ENCODE measurements around the gene PRPF6. TPM values are rescaled to one million over a fixed set of nuclear protein-coding genes. Genes with fewer than 3 reads are reported as not detected.

The PRPF6 gene
- total and polyA plus RNA-seq, 2 of the 13 experiments (the other 11 are each of a cell fraction or from before 2014, with no cell fraction given) = 63.7 to 101 TPM

DNA sequence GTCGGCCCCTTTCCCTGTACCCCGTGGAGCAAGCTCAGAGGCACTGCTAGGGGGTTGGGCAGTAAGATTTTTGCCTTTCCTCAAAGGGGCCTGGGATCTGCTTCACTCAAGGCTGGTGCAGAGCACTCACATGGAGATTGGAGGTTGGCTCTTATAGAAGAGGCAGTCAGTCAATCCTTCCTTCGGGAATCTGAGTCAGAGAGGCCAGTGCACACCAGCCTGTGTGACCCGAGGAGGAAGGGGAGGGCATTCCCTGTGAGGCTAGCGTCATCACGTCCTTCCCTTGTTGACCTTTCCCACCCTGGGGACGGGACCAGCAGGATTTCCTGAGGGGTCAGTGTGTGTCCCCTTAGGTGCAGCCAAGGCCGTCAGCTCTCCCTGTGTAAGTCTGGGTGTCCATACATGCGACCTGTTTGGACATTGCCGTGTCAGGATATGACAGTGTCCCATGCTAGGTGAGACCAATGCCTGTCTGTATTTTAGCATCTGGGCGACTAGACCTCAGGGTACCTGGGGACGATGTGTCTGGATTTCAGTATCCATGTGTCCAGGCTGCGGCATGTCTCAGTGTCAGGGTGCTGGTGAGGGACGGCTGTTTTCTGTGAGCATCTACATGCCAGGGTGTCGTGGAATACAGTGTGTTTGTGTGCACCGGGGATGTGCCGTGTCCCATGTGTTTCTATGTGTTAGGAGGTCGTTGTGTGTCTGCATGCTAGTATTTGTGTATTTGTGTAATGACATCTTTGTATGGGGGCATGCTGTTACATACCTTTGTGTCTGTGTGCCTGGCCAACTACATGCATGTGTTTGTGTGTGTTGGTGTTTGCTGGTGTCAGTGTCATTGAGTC is 8.4 kb upstream of the PRPF6 start (continued):
- TF ChIP-seq, protein P1, sequence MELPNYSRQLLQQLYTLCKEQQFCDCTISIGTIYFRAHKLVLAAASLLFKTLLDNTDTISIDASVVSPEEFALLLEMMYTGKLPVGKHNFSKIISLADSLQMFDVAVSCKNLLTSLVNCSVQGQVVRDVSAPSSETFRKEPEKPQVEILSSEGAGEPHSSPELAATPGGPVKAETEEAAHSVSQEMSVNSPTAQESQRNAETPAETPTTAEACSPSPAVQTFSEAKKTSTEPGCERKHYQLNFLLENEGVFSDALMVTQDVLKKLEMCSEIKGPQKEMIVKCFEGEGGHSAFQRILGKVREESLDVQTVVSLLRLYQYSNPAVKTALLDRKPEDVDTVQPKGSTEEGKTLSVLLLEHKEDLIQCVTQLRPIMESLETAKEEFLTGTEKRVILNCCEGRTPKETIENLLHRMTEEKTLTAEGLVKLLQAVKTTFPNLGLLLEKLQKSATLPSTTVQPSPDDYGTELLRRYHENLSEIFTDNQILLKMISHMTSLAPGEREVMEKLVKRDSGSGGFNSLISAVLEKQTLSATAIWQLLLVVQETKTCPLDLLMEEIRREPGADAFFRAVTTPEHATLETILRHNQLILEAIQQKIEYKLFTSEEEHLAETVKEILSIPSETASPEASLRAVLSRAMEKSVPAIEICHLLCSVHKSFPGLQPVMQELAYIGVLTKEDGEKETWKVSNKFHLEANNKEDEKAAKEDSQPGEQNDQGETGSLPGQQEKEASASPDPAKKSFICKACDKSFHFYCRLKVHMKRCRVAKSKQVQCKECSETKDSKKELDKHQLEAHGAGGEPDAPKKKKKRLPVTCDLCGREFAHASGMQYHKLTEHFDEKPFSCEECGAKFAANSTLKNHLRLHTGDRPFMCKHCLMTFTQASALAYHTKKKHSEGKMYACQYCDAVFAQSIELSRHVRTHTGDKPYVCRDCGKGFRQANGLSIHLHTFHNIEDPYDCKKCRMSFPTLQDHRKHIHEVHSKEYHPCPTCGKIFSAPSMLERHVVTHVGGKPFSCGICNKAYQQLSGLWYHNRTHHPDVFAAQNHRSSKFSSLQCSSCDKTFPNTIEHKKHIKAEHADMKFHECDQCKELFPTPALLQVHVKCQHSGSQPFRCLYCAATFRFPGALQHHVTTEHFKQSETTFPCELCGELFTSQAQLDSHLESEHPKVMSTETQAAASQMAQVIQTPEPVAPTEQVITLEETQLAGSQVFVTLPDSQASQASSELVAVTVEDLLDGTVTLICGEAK (IDR thresholded peaks at IDR 0.05) = no peak
- TF ChIP-seq, protein P1 (CRISPR knock-in tag; IDR thresholded peaks at IDR 0.05) = no peak
- TF ChIP-seq MBNL3 (CRISPR knock-in tag; conservative IDR thresholded peaks at IDR 0.05) = no peak
- no peak for TF ChIP-seq RFX3 (CRISPR knock-in tag; IDR thresholded peaks at IDR 0.05)
- 0 out of 2 replicates have a peak, but pooled peaks have one; percentile 64 for TF ChIP-seq ZNF552 (CRISPR knock-in tag; IDR thresholded peaks at IDR 0.05; ENCODE audit: borderline replicate concordance)
- TF ChIP-seq, protein P2, sequence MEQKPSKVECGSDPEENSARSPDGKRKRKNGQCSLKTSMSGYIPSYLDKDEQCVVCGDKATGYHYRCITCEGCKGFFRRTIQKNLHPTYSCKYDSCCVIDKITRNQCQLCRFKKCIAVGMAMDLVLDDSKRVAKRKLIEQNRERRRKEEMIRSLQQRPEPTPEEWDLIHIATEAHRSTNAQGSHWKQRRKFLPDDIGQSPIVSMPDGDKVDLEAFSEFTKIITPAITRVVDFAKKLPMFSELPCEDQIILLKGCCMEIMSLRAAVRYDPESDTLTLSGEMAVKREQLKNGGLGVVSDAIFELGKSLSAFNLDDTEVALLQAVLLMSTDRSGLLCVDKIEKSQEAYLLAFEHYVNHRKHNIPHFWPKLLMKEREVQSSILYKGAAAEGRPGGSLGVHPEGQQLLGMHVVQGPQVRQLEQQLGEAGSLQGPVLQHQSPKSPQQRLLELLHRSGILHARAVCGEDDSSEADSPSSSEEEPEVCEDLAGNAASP (CRISPR knock-in tag; IDR thresholded peaks at IDR 0.05; ENCODE audit: borderline replicate concordance) = no peak
- peak; percentile 38 for TF ChIP-seq XRCC5 (optimal IDR thresholded peaks at IDR 0.05; ENCODE audit: low read length)
- TF ChIP-seq ZNF136 (CRISPR knock-in tag; IDR thresholded peaks at IDR 0.05; ENCODE audit: low read depth) = no peak
- no peak for TF ChIP-seq MATR3 (CRISPR knock-in tag; IDR thresholded peaks at IDR 0.05)
- TF ChIP-seq ZNF484 (CRISPR knock-in tag; IDR thresholded peaks at IDR 0.05; ENCODE audit: borderline replicate concordance, low read depth) = no peak
- peak; percentile 54 for TF ChIP-seq POLR2G (IDR thresholded peaks at IDR 0.05; ENCODE audit: low read depth, low read length)
- TF ChIP-seq ZNF598 (CRISPR knock-in tag; IDR thresholded peaks at IDR 0.05; ENCODE audit: borderline replicate concordance) = 0 out of 2 replicates have a peak, but pooled peaks have one; percentile 12
- TF ChIP-seq FOXJ3 (CRISPR knock-in tag; IDR thresholded peaks at IDR 0.05; ENCODE audit: borderline replicate concordance) = no peak
- no peak for TF ChIP-seq RNF2 (conservative IDR thresholded peaks at IDR 0.05; ENCODE audit: low read depth)
- peak; percentile 27; the same call in 1 of the 2 replicates for TF ChIP-seq MED1 (CRISPR knock-in tag; IDR thresholded peaks at IDR 0.05)
- TF ChIP-seq, protein P3, sequence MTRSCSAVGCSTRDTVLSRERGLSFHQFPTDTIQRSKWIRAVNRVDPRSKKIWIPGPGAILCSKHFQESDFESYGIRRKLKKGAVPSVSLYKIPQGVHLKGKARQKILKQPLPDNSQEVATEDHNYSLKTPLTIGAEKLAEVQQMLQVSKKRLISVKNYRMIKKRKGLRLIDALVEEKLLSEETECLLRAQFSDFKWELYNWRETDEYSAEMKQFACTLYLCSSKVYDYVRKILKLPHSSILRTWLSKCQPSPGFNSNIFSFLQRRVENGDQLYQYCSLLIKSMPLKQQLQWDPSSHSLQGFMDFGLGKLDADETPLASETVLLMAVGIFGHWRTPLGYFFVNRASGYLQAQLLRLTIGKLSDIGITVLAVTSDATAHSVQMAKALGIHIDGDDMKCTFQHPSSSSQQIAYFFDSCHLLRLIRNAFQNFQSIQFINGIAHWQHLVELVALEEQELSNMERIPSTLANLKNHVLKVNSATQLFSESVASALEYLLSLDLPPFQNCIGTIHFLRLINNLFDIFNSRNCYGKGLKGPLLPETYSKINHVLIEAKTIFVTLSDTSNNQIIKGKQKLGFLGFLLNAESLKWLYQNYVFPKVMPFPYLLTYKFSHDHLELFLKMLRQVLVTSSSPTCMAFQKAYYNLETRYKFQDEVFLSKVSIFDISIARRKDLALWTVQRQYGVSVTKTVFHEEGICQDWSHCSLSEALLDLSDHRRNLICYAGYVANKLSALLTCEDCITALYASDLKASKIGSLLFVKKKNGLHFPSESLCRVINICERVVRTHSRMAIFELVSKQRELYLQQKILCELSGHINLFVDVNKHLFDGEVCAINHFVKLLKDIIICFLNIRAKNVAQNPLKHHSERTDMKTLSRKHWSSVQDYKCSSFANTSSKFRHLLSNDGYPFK (CRISPR knock-in tag; IDR thresholded peaks at IDR 0.05; ENCODE audit: borderline replicate concordance) = peak; percentile 17

Measured in HepG2 (cell line).